ENCODE results near the gene STARD9. TPM values are rescaled to one million over a fixed set of nuclear protein-coding genes. Genes with fewer than 3 reads are reported as not detected.

The STARD9 gene
- 10 to 100 TPM; 12.3 to 27.6 TPM for total RNA-seq
- polyA plus RNA-seq = 1 to 10 TPM; 2.4 to 9.3 TPM
- long read RNA-seq, donor 1, partial matches to known transcripts = 0 of 1 reads
- long read RNA-seq, donor 1, other reads (novel, unspliced or antisense) = 0 of 1 reads
- long read RNA-seq, donor 2 = 0 reads
- long read RNA-seq, donor 3 = 0 reads
- long read RNA-seq, donor 4, partial matches to known transcripts = 13 of 13 reads
- long read RNA-seq, donor 4, other reads (novel, unspliced or antisense) = 0 of 13 reads
- long read RNA-seq, donor 5 = 0 reads

DNA sequence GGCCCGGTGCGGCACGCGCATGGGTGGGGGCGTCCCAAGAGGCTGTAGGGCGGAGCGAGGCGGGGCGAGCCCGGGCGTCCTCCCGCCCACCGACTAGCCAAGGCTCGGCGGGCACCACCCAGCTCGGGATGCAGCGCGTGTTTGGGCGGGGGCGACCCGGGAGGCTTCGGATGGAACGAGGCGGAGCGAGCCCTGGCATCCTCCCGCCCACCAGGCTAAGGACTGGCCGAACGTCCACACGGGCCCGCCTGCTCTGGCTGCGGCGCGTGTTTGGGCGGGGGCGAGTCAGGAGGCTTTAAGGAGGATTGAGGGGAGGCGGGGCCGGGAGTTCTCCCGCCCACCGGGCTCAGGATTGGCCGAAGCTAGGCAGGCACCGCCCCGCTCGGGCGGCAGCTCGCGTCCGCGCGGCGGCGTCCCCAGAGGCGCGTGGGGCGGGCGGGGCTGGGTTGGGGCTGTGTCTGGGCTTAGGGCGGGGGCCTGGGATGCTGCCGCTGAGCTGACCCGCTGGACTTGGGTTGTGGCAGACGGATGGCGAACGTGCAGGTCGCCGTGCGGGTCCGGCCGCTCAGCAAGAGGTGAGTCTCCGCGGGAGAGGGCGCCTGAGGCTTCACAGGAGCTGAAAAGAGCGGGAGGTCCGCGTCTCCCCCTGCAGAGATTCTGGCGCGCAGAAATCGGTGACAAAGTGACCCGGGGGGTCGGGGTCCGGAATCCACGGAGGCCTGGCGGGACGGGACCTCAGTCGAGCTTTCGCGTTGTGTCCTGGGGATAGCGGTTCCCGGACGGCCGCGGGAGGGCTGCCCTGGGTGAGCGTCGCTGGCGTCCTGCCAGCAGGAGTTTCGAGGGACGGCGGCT is at the start of gene STARD9:
Gene STARD9, plus strand, starts transcription at position 419 of the 852 bp plus-strand sequence. Its CDS starts 110 bp downstream, at position 529.
- Histone ChIP-seq H3K36me3 (ENCODE audit: control insufficient read depth in 4 of 4, insufficient read depth in 4 of 4, low read length in 4 of 4) (no peaks in the 10 kb centered on the region), H3K9me3 (ENCODE audit: control insufficient read depth in 4 of 4, insufficient read depth in 3 of 4, low read length in 3 of 4) (no peaks in the 10 kb centered on the region), H3K9ac (ENCODE audit: insufficient read depth in 1 of 2, low read length in 2 of 2) (peak within 1 kb of the TSS in 1 of 2 donors; percentile 79), H3K27ac (ENCODE audit: low read depth in 1 of 2, low read length in 1 of 2) (peak within 1 kb of the TSS; percentile 88 to 92), H3K4me3 (peak within 1 kb of the TSS; percentile 73), H3K27me3 (ENCODE audit: control insufficient read depth in 3 of 3, insufficient read depth in 3 of 3, low read length in 2 of 3) (no peaks in the 10 kb centered on the region), H3K4me1 (ENCODE audit: control insufficient read depth in 5 of 5, insufficient read depth in 5 of 5, low read length in 5 of 5) (peaks cover 0 to 25% (median 5%) of the 10 kb centered on the region in 5 donors)
- 0% methylated on average over 79 to 95 of the region's 95 CpGs for WGBS, 2 donors
- TF ChIP-seq, protein P1, sequence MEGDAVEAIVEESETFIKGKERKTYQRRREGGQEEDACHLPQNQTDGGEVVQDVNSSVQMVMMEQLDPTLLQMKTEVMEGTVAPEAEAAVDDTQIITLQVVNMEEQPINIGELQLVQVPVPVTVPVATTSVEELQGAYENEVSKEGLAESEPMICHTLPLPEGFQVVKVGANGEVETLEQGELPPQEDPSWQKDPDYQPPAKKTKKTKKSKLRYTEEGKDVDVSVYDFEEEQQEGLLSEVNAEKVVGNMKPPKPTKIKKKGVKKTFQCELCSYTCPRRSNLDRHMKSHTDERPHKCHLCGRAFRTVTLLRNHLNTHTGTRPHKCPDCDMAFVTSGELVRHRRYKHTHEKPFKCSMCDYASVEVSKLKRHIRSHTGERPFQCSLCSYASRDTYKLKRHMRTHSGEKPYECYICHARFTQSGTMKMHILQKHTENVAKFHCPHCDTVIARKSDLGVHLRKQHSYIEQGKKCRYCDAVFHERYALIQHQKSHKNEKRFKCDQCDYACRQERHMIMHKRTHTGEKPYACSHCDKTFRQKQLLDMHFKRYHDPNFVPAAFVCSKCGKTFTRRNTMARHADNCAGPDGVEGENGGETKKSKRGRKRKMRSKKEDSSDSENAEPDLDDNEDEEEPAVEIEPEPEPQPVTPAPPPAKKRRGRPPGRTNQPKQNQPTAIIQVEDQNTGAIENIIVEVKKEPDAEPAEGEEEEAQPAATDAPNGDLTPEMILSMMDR (IDR thresholded peaks at IDR 0.05; ENCODE audit: control extremely low read depth, extremely low read depth) = no peak
- ATAC-seq (ENCODE audit: insufficient read depth, low FRiP score) (peak; percentile 98), DNase-seq (peak; percentile 99)

DNA sequence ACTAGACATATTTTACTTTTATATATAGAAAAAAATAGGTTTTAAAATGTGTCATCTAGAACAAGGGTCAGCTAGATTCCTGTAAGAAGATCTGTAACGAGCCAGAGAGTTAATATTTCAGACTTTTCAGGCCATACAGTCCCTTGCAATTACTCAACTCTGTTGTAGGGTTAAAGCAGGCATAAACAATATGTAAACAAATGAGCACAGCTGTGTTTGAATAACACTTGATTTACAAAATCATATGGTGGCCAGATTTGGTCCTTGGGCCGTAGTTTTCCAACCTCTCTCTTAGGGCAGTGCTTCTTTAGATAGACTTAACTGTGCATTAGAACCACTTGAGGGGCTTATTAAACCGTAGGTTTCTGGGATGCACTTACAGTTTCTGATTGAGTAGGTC is 46.4 kb upstream of the STARD9 start:
- Histone ChIP-seq H3K27me3 (ENCODE audit: control insufficient read depth in 3 of 3, insufficient read depth in 3 of 3, low read length in 2 of 3) (no peaks in the 10 kb centered on the region), H3K36me3 (ENCODE audit: control insufficient read depth in 4 of 4, insufficient read depth in 4 of 4, low read length in 4 of 4) (peaks cover 17 to 37% (median 22%) of the 10 kb centered on the region in 4 donors), H3K9me3 (ENCODE audit: control insufficient read depth in 4 of 4, insufficient read depth in 3 of 4, low read length in 3 of 4) (no peaks in the 10 kb centered on the region), H3K9ac (ENCODE audit: insufficient read depth in 1 of 2, low read length in 2 of 2) (no peak overlapping the region), H3K4me3 (no peak overlapping the region), H3K4me1 (ENCODE audit: control insufficient read depth in 5 of 5, insufficient read depth in 5 of 5, low read length in 5 of 5) (no peaks in the 10 kb centered on the region), H3K27ac (ENCODE audit: low read depth in 1 of 2, low read length in 1 of 2) (no peak overlapping the region)
- ATAC-seq (ENCODE audit: insufficient read depth, low FRiP score) = no peak
- TF ChIP-seq, protein P1 (IDR thresholded peaks at IDR 0.05; ENCODE audit: control extremely low read depth, extremely low read depth) = no peak
- 88 to 90% methylated on average over 3 of the region's 3 CpGs for WGBS, 2 donors
- DNase-seq = peak in 1 of 3 donors; percentile 1

DNA sequence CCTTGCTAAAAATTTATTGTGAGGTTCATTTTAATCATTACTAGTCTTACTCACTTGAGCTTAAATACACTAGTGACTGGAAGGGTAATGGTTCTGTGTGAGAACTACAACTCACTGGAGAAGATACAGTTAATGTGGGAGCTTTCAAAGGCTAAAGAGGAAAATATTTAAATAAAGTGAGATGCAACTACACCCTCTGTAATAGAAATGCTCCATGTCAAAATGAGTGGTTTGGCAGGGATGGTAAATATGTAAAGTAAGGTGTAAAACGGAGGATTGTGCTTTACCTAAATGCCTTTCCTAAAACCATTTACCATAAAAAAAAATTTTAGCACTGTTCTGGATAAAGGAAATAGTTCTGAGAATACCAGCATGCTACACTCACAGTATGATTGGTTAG is 42.2 kb upstream of the STARD9 start:
- no peak overlapping the region for H3K9ac ChIP-seq (ENCODE audit: insufficient read depth in 1 of 2, low read length in 2 of 2)
- no peaks in the 10 kb centered on the region for H3K4me1 ChIP-seq (ENCODE audit: control insufficient read depth in 5 of 5, insufficient read depth in 5 of 5, low read length in 5 of 5)
- H3K36me3 ChIP-seq (ENCODE audit: control insufficient read depth in 4 of 4, insufficient read depth in 4 of 4, low read length in 4 of 4) = peaks cover 12 to 42% (median 20%) of the 10 kb centered on the region in 4 donors
- no peaks in the 10 kb centered on the region for H3K9me3 ChIP-seq (ENCODE audit: control insufficient read depth in 4 of 4, insufficient read depth in 3 of 4, low read length in 3 of 4)
- no peak for ATAC-seq (ENCODE audit: insufficient read depth, low FRiP score)
- H3K4me3 ChIP-seq = no peak overlapping the region
- WGBS, 2 donors = 92 to 100% methylated on average over 1 of the region's 1 CpG
- no peak overlapping the region for H3K27ac ChIP-seq (ENCODE audit: low read depth in 1 of 2, low read length in 1 of 2)
- no peaks in the 10 kb centered on the region for H3K27me3 ChIP-seq (ENCODE audit: control insufficient read depth in 3 of 3, insufficient read depth in 3 of 3, low read length in 2 of 3)
- TF ChIP-seq, protein P1 (IDR thresholded peaks at IDR 0.05; ENCODE audit: control extremely low read depth, extremely low read depth) = no peak
- DNase-seq = no peak

Measured in lung (tissue), 16 donors.